Gastrocnemius medialis (tissue), 4 donors: ENCODE data around the gene DNAJA3. TPM values are rescaled to one million over a fixed set of nuclear protein-coding genes. Genes with fewer than 3 reads are reported as not detected.

ENCODE experiments used
- ATAC-seq, 2 donors: fragments of 150-250 bp; one replicate each; pipeline ENCODE4 v1.9.1; 2016
- DNase-seq, 2 donors: peaks; one replicate each; pipeline ENCODE4 v3.0.0-alpha.2; 2019
- H3K27ac ChIP-seq, 4 donors: fragments of 200-600 bp; sonication (generic); 1 replicate in 1 of 4; 2 replicates in 3 of 4; pipeline ENCODE4 v1.5.1; 2016 to 2018; ENCODE audit warnings: mild to moderate bottlenecking in 2 of 4, moderate library complexity in 1 of 4
- H3K27me3 ChIP-seq, 3 donors: fragments of 200-600 bp; sonication (generic) in 2 of 3; 1 replicate in 1 of 3; 2 replicates in 2 of 3; pipeline versions ENCODE4 v1.5.1 to v1.6.0; 2016 to 2019; ENCODE audit warnings: mild to moderate bottlenecking in 1 of 3, moderate library complexity in 1 of 3
- H3K36me3 ChIP-seq, 2 donors: fragments of 200-600 bp; sonication (generic) in 1 of 2; one replicate each; pipeline ENCODE4 v1.5.1; 2017 to 2018
- H3K4me1 ChIP-seq, 2 donors: fragments of 200-600 bp; sonication (generic) in 1 of 2; one replicate each; pipeline ENCODE4 v1.5.1; 2016 to 2017; ENCODE audit warnings: mild to moderate bottlenecking in 2 of 2
- H3K4me3 ChIP-seq, 4 donors: fragments of 200-600 bp; sonication (generic) in 3 of 4; 1 replicate in 1 of 4; 2 replicates in 3 of 4; pipeline ENCODE4 v1.5.1; 2016 to 2019; ENCODE audit warnings: mild to moderate bottlenecking in 2 of 4
- H3K9me3 ChIP-seq, 3 donors: fragments of 200-600 bp; sonication (generic) in 2 of 3; 1 replicate in 1 of 3; 2 replicates in 2 of 3; pipeline ENCODE4 v1.5.1; 2016 to 2019
- CTCF ChIP-seq, 5 experiments: fragments of 450-650 bp in 3 of 5; fragments of 200-600 bp in 2 of 5; sonication (generic) in 2 of 5; IDR thresholded peaks in 4 of 5; conservative IDR thresholded peaks in 1 of 5; 1 replicate in 4 of 5; 2 replicates in 1 of 5; pipeline ENCODE4 v1.5.1; 2016 to 2019; ENCODE audit warnings: antibody characterized with exemption in 5 of 5, mild to moderate bottlenecking in 3 of 5, moderate library complexity in 3 of 5
- POLR2A ChIP-seq, 2 donors: fragments of 450-650 bp; IDR thresholded peaks; one replicate each; pipeline ENCODE4 v1.6.1; 2017; ENCODE audit warnings: antibody characterized with exemption in 2 of 2, mild to moderate bottlenecking in 2 of 2, moderate library complexity in 2 of 2
- in situ Hi-C, 4 donors: fragments of 200-750 bp; cut with MboI; loops; one replicate each; pipeline versions ENCODE4 v1.15.0 to v1.8.0; 2017; ENCODE audit warnings: low sequenced_read_pairs in 4 of 4
- intact Hi-C: fragments of 100-400 bp; cut with DNase I; formaldehyde crosslinking; loops from one replicate; pipeline ENCODE4 v1.15.1; 2023; ENCODE audit warnings: low total_unique reads
- total RNA-seq, 4 donors: library from RNA; depleted of rRNA; stranded (reverse); fragments of >200 nt; gene quantifications; one replicate each; pipeline versions ENCODE4 v1.1.0 to v1.2.3, GENCODE V29; 2016

Gene DNAJA3
- total RNA-seq, 4 donors from 2014 or later: 94.8 to 114 (median 103) TPM

GRCh38 chr16:4443271-4443670 is 17.6 kb downstream of the DNAJA3 start:
- no peak for DNase-seq
- no peak for TF ChIP-seq POLR2A (IDR thresholded peaks at IDR 0.05)
- no peak for TF ChIP-seq CTCF (IDR thresholded peaks at IDR 0.05 in 4 of 5, conservative IDR thresholded peaks at IDR 0.05 in 1 of 5)
- H3K4me3 ChIP-seq: no peak overlapping the region
- no peak for ATAC-seq
- no peak overlapping the region for H3K27ac ChIP-seq
- no peaks in the 10 kb centered on the region for H3K27me3 ChIP-seq
- H3K9me3 ChIP-seq: no peaks in the 10 kb centered on the region
- no peaks in the 10 kb centered on the region for H3K4me1 ChIP-seq
- H3K36me3 ChIP-seq: peaks cover 0 to 98% of the 10 kb centered on the region in 2 donors
- intact Hi-C loops: no loop called here
- in situ Hi-C loops: no loop called here

- DNase-seq (no peak), ATAC-seq (no peak)
Observed at GRCh38 chr16:4443986-4444385, 18.3 kb downstream of the DNAJA3 start.

GRCh38 chr16:4450430-4450829 is 24.8 kb downstream of the DNAJA3 start:
- in situ Hi-C loops (no loop called here), intact Hi-C loops (no loop called here)
- Histone ChIP-seq H3K27me3 (no peaks in the 10 kb centered on the region), H3K4me3 (no peak overlapping the region), H3K9me3 (no peaks in the 10 kb centered on the region), H3K4me1 (no peaks in the 10 kb centered on the region), H3K36me3 (peaks cover 4 to 95% of the 10 kb centered on the region in 2 donors), H3K27ac (no peak overlapping the region)
- ATAC-seq: no peak
- DNase-seq: no peak
- TF ChIP-seq CTCF (IDR thresholded peaks at IDR 0.05 in 4 of 5, conservative IDR thresholded peaks at IDR 0.05 in 1 of 5): no peak
- no peak for TF ChIP-seq POLR2A (IDR thresholded peaks at IDR 0.05)

More at GRCh38 chr16:4443986-4444385, 18.3 kb downstream of the DNAJA3 start:
- in situ Hi-C loops: no loop called here
- peaks cover 0 to 98% of the 10 kb centered on the region in 2 donors for H3K36me3 ChIP-seq
- H3K27me3 ChIP-seq: no peaks in the 10 kb centered on the region
- intact Hi-C loops: no loop called here
- no peaks in the 10 kb centered on the region for H3K9me3 ChIP-seq
- H3K4me3 ChIP-seq: no peak overlapping the region
- H3K4me1 ChIP-seq: no peaks in the 10 kb centered on the region
- no peak overlapping the region for H3K27ac ChIP-seq
- TF ChIP-seq POLR2A (IDR thresholded peaks at IDR 0.05): no peak

- intact Hi-C loops (no loop called here), in situ Hi-C loops (no loop called here)
- no peak overlapping the region for H3K4me3 ChIP-seq
- TF ChIP-seq POLR2A (IDR thresholded peaks at IDR 0.05): no peak
- no peak for TF ChIP-seq CTCF (IDR thresholded peaks at IDR 0.05 in 4 of 5, conservative IDR thresholded peaks at IDR 0.05 in 1 of 5)
- peaks cover 4 to 95% of the 10 kb centered on the region in 2 donors for H3K36me3 ChIP-seq
- no peak overlapping the region for H3K27ac ChIP-seq
- ATAC-seq: no peak
- H3K9me3 ChIP-seq: no peaks in the 10 kb centered on the region
- H3K4me1 ChIP-seq: no peaks in the 10 kb centered on the region
- no peak for DNase-seq
- no peaks in the 10 kb centered on the region for H3K27me3 ChIP-seq
Observed at GRCh38 chr16:4450931-4451519, 25.4 kb downstream of the DNAJA3 start.

GRCh38 chr16:4452674-4453073 is 27.0 kb downstream of the DNAJA3 start:
- TF ChIP-seq CTCF (IDR thresholded peaks at IDR 0.05 in 4 of 5, conservative IDR thresholded peaks at IDR 0.05 in 1 of 5) (no peak), POLR2A (IDR thresholded peaks at IDR 0.05) (no peak)
- peak; percentile 47 to 48 for ATAC-seq
- DNase-seq: no peak
- H3K27ac ChIP-seq: no peak overlapping the region
- H3K4me1 ChIP-seq: no peaks in the 10 kb centered on the region
- no peaks in the 10 kb centered on the region for H3K27me3 ChIP-seq
- intact Hi-C loops: no loop called here
- peaks cover 4 to 95% of the 10 kb centered on the region in 2 donors for H3K36me3 ChIP-seq
- H3K4me3 ChIP-seq: no peak overlapping the region
- H3K9me3 ChIP-seq: no peaks in the 10 kb centered on the region
- in situ Hi-C loops: no loop called here
